Small intestine (tissue), 7 donors: Measurements from ENCODE around the gene ADAM23. TPM values are rescaled to one million over a fixed set of nuclear protein-coding genes. Genes with fewer than 3 reads are reported as not detected.

Source experiments
- DNase-seq, 2 donors: peaks; one replicate each; pipeline versions ENCODE4 v3.0.0 to v3.0.0-alpha.2; 2013
- FAIRE-seq: peaks from 2 replicates; lab custom pipeline; 2012; peaks lifted over from hg19 to GRCh38; lab: Jason Lieb, UNC
- H3K27ac ChIP-seq, 3 donors: one replicate each; pipeline ENCODE4 v1.5.1; 2013; ENCODE audit warnings: low read length in 2 of 3, mild to moderate bottlenecking in 2 of 3, control low read depth in 1 of 3, inconsistent platforms in 1 of 3, low read depth in 1 of 3, moderate library complexity in 1 of 3
- H3K27me3 ChIP-seq, 3 donors: one replicate each; pipeline ENCODE4 v1.6.1; 2013; ENCODE audit warnings: low read length in 3 of 3, inconsistent platforms in 1 of 3; ENCODE audit not compliant: control insufficient read depth in 3 of 3, insufficient read depth in 3 of 3
- H3K36me3 ChIP-seq, 3 donors: one replicate each; pipeline ENCODE4 v1.6.1; 2013; ENCODE audit warnings: low read length in 3 of 3, inconsistent platforms in 1 of 3, low read depth in 1 of 3, mild to moderate bottlenecking in 1 of 3, moderate library complexity in 1 of 3; ENCODE audit not compliant: control insufficient read depth in 3 of 3, insufficient read depth in 2 of 3
- H3K4me1 ChIP-seq, 3 donors: one replicate each; pipeline ENCODE4 v1.6.1; 2013; ENCODE audit warnings: low read length in 2 of 3, inconsistent platforms in 1 of 3, low read depth in 1 of 3, mild to moderate bottlenecking in 1 of 3, moderate library complexity in 1 of 3; ENCODE audit not compliant: control insufficient read depth in 3 of 3, insufficient read depth in 2 of 3
- H3K4me3 ChIP-seq, 3 donors: one replicate each; pipeline ENCODE4 v1.5.1; 2013; ENCODE audit warnings: low read length in 3 of 3, control low read depth in 1 of 3, inconsistent platforms in 1 of 3, low read depth in 1 of 3, mild to moderate bottlenecking in 1 of 3, moderate library complexity in 1 of 3
- H3K9me3 ChIP-seq, 2 donors: one replicate each; pipeline ENCODE4 v1.6.1; 2013; ENCODE audit warnings: low read depth in 1 of 2, low read length in 1 of 2; ENCODE audit not compliant: control insufficient read depth in 2 of 2, insufficient read depth in 1 of 2
- WGBS, 3 donors: extraction: QIAGEN DNeasy Blood & Tissue Kit; methylation state at CpG; one replicate each; pipeline ENCODE4 v1.1.7; 2013; 5-methylcytosine and 5-hydroxymethylcytosine counted together
- polyA plus RNA-seq, 4 donors: library from polyadenylated mRNA; stranded (reverse) in 3 of 4; unstranded in 1 of 4; fragments of 200-250 nt in 3 of 4; fragments of 120-200 nt in 1 of 4; gene quantifications; one replicate each; pipeline versions ENCODE4 v1.2.1 to v1.2.3, GENCODE V29; 2013
- donor health status: healthy with polysubstance abuse.
- donor health status: control.
- donor health status: control.
- donor health status: Bipolar disorder and iron deficiency.
- donor health status: healthy.

ADAM23 gene
- polyA plus RNA-seq, 4 donors, result 0.27 to 1.6 (median 1.4) TPM; not detected in 1

GRCh38 chr2:206521612-206522011, 78.3 kb downstream of the ADAM23 start:
- Histone ChIP-seq H3K27me3 (peaks cover 0 to 2% (median 0%) of the 10 kb centered on the region in 3 donors), H3K27ac (no peak overlapping the region), H3K4me1 (no peaks in the 10 kb centered on the region), H3K4me3 (no peak overlapping the region), H3K36me3 (no peaks in the 10 kb centered on the region), H3K9me3 (no peaks in the 10 kb centered on the region)
- DNase-seq (no peak), FAIRE-seq (no peak)
- WGBS, 3 donors, result 47 to 84% (median 74%) methylated on average over 1 of the region's 1 CpG

- DNase-seq (no peak), FAIRE-seq (no peak)
- Histone ChIP-seq H3K4me3 (no peak overlapping the region), H3K27me3 (no peaks in the 10 kb centered on the region), H3K9me3 (no peaks in the 10 kb centered on the region), H3K27ac (no peak overlapping the region), H3K4me1 (no peaks in the 10 kb centered on the region), H3K36me3 (no peaks in the 10 kb centered on the region)
- 36 to 93% (median 40%) methylated on average over 1 of the region's 1 CpG for WGBS, 3 donors
Observed at GRCh38 chr2:206526416-206526815, 83.1 kb downstream of the ADAM23 start.

- FAIRE-seq (no peak), DNase-seq (no peak)
- H3K36me3 ChIP-seq, result no peaks in the 10 kb centered on the region
- H3K4me3 ChIP-seq, result no peak overlapping the region
- no peaks in the 10 kb centered on the region for H3K27me3 ChIP-seq
- H3K9me3 ChIP-seq, result no peaks in the 10 kb centered on the region
- 83 to 86% (median 84%) methylated on average over 2 of the region's 2 CpGs for WGBS, 3 donors
- H3K27ac ChIP-seq, result no peak overlapping the region
- no peaks in the 10 kb centered on the region for H3K4me1 ChIP-seq
Observed at GRCh38 chr2:206527153-206527552, 83.8 kb downstream of the ADAM23 start.

GRCh38 chr2:206530727-206531126, 87.4 kb downstream of the ADAM23 start:
- Histone ChIP-seq H3K36me3 (no peaks in the 10 kb centered on the region), H3K4me1 (no peaks in the 10 kb centered on the region), H3K27ac (no peak overlapping the region), H3K4me3 (no peak overlapping the region), H3K27me3 (no peaks in the 10 kb centered on the region), H3K9me3 (no peaks in the 10 kb centered on the region)
- 65 to 74% (median 73%) methylated on average over 11 of the region's 11 CpGs for WGBS, 3 donors
- no peak for FAIRE-seq
- DNase-seq, result no peak

GRCh38 chr2:206531996-206532543, 88.7 kb downstream of the ADAM23 start:
- Histone ChIP-seq H3K36me3 (no peaks in the 10 kb centered on the region), H3K27me3 (no peaks in the 10 kb centered on the region), H3K4me3 (no peak overlapping the region), H3K9me3 (no peaks in the 10 kb centered on the region), H3K4me1 (no peaks in the 10 kb centered on the region), H3K27ac (no peak overlapping the region)
- 54 to 63% (median 54%) methylated on average over 3 of the region's 3 CpGs for WGBS, 3 donors
- DNase-seq (no peak), FAIRE-seq (no peak)

GRCh38 chr2:206533977-206534376, 90.6 kb downstream of the ADAM23 start:
- H3K27ac ChIP-seq, result no peak overlapping the region
- H3K4me1 ChIP-seq, result no peaks in the 10 kb centered on the region
- no peaks in the 10 kb centered on the region for H3K9me3 ChIP-seq
- 79 to 93% (median 91%) methylated on average over 1 of the region's 1 CpG for WGBS, 3 donors
- no peaks in the 10 kb centered on the region for H3K27me3 ChIP-seq
- no peak for DNase-seq
- no peak overlapping the region for H3K4me3 ChIP-seq
- FAIRE-seq, result no peak
- no peaks in the 10 kb centered on the region for H3K36me3 ChIP-seq

- WGBS, 3 donors, result 77 to 81% (median 78%) methylated on average over 4 of the region's 4 CpGs
- Histone ChIP-seq H3K9me3 (no peaks in the 10 kb centered on the region), H3K4me3 (no peak overlapping the region), H3K4me1 (no peaks in the 10 kb centered on the region), H3K27ac (no peak overlapping the region), H3K27me3 (no peaks in the 10 kb centered on the region), H3K36me3 (no peaks in the 10 kb centered on the region)
- FAIRE-seq (no peak), DNase-seq (no peak)
Observed at GRCh38 chr2:206535260-206535986, 92.1 kb downstream of the ADAM23 start.

- no peaks in the 10 kb centered on the region for H3K9me3 ChIP-seq
- no peaks in the 10 kb centered on the region for H3K27me3 ChIP-seq
- FAIRE-seq (no peak), DNase-seq (no peak)
- H3K4me1 ChIP-seq, result no peaks in the 10 kb centered on the region
- WGBS, 3 donors, result 86 to 91% (median 90%) methylated on average over 4 of the region's 4 CpGs
- no peak overlapping the region for H3K27ac ChIP-seq
- no peaks in the 10 kb centered on the region for H3K36me3 ChIP-seq
- H3K4me3 ChIP-seq, result no peak overlapping the region
Observed at GRCh38 chr2:206540757-206541156, 97.4 kb downstream of the ADAM23 start.
